ENCODE measurements around the gene KLHL5. TPM values are rescaled to one million over a fixed set of nuclear protein-coding genes. Genes with fewer than 3 reads are reported as not detected.

Gene KLHL5
- total RNA-seq, 2 donors from 2014 or later: 21.0 to 29.6 TPM

DNA sequence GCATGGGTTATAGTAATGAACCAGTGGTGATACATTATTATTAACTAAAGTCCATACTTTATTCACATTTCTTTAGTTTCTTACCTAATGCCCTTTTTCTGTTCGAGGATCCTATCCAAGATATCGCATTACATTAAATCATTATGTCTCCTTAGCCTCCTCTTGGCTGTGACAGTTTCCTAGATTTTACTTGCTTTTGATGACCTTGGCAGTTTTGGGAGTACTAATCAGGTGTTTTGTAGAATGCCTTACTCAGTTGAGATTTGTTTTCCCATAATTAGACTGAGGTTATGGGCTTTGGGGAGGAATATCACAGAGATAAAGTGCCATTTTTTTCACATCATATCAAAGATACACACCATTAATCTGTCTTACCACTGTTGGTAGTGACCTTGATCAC lies 5.0 kb downstream of the KLHL5 start:
- no peak overlapping the region for H3K27ac ChIP-seq
- TF ChIP-seq, protein P1, sequence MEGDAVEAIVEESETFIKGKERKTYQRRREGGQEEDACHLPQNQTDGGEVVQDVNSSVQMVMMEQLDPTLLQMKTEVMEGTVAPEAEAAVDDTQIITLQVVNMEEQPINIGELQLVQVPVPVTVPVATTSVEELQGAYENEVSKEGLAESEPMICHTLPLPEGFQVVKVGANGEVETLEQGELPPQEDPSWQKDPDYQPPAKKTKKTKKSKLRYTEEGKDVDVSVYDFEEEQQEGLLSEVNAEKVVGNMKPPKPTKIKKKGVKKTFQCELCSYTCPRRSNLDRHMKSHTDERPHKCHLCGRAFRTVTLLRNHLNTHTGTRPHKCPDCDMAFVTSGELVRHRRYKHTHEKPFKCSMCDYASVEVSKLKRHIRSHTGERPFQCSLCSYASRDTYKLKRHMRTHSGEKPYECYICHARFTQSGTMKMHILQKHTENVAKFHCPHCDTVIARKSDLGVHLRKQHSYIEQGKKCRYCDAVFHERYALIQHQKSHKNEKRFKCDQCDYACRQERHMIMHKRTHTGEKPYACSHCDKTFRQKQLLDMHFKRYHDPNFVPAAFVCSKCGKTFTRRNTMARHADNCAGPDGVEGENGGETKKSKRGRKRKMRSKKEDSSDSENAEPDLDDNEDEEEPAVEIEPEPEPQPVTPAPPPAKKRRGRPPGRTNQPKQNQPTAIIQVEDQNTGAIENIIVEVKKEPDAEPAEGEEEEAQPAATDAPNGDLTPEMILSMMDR (IDR thresholded peaks at IDR 0.05): no peak
- H3K4me1 ChIP-seq (ENCODE audit: control insufficient read depth in 1 of 2, low read depth in 2 of 2): no peaks in the 10 kb centered on the region
- ATAC-seq (ENCODE audit: insufficient number of reproducible peaks, low FRiP score, low read depth) (no peak), DNase-seq (ENCODE audit: low spot score) (no peak)
- H3K36me3 ChIP-seq: no peaks in the 10 kb centered on the region
- H3K4me3 ChIP-seq: no peak overlapping the region
- H3K27me3 ChIP-seq (replicated peaks; ENCODE audit: insufficient read depth): no peaks in the 10 kb centered on the region
- no peaks in the 10 kb centered on the region for H3K9me3 ChIP-seq

DNA sequence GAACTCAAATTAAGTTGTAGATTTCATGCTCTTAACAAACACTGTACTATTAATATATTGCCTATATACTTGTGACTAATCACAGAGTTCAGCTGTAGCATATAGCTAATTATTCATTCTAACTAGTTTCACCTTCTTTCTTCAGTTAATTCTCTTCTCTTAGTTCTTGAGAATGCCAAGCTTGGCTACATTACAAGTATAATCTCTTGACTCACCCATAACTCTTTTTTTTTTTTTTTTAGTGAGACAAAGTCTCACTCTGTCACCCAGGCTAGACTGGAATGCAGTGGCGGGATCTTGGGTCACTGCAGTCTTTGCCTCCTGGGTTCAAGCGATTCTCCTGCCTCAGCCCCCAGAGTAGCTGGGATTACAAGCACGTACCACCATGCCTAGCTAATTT lies 5.4 kb downstream of the KLHL5 start:
- TF ChIP-seq, protein P1 (IDR thresholded peaks at IDR 0.05): no peak
- H3K4me3 ChIP-seq: no peak overlapping the region
- H3K36me3 ChIP-seq: no peaks in the 10 kb centered on the region
- no peaks in the 10 kb centered on the region for H3K9me3 ChIP-seq
- H3K27me3 ChIP-seq (replicated peaks; ENCODE audit: insufficient read depth): no peaks in the 10 kb centered on the region
- ATAC-seq (ENCODE audit: insufficient number of reproducible peaks, low FRiP score, low read depth) (no peak), DNase-seq (ENCODE audit: low spot score) (no peak)
- no peak overlapping the region for H3K27ac ChIP-seq
- H3K4me1 ChIP-seq (ENCODE audit: control insufficient read depth in 1 of 2, low read depth in 2 of 2): no peaks in the 10 kb centered on the region

DNA sequence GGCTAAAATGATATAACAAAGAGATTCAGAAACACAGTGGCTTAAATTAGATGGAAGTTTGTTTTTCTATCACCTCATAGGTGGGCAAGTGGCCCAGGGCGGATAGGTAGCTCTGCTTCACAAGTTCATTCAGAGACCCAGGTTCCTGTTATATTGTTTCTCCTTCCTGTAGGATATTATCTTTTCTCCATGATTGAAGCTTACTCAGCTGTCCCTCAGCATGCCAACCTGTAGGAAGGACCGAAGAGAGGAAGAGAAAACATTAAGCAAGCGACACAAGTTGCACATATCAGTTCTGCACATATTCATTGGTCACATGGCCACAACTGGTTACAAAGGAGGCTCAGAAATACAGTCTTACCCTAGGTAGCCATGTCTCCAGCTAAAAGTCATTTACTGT lies 6.9 kb downstream of the KLHL5 start:
- no peaks in the 10 kb centered on the region for H3K27me3 ChIP-seq (replicated peaks; ENCODE audit: insufficient read depth)
- H3K36me3 ChIP-seq: no peaks in the 10 kb centered on the region
- ATAC-seq (ENCODE audit: insufficient number of reproducible peaks, low FRiP score, low read depth) (no peak), DNase-seq (ENCODE audit: low spot score) (no peak)
- H3K4me1 ChIP-seq (ENCODE audit: control insufficient read depth in 1 of 2, low read depth in 2 of 2): no peaks in the 10 kb centered on the region
- H3K4me3 ChIP-seq: no peak overlapping the region
- no peak overlapping the region for H3K27ac ChIP-seq
- TF ChIP-seq, protein P1 (IDR thresholded peaks at IDR 0.05): no peak
- H3K9me3 ChIP-seq: no peaks in the 10 kb centered on the region

GRCh38 chr4:39078829-39079228 lies 16.8 kb downstream of the KLHL5 start:
- no peak for ATAC-seq (ENCODE audit: insufficient number of reproducible peaks, low FRiP score, low read depth)
- no peaks in the 10 kb centered on the region for H3K4me1 ChIP-seq (ENCODE audit: control insufficient read depth in 1 of 2, low read depth in 2 of 2)

DNA sequence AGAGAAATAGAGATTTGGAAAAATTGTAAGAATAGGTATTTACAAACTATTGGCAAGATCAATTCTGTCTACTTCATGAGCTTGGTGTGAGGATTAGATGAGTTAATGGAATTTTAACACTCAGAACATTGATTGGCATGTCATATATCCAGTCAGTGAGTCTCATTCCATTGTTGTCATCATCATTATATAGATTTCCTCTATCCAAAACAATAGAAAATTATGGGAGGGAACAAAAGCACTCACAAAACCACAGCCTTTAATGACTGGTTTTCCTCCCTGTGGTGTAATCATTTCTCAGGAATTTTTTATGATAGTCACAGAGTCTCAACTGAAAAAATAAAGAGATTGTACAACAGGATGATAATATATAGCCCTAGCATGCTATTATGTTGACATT lies 21.1 kb downstream of the KLHL5 start:
- no peak overlapping the region for H3K27ac ChIP-seq
- TF ChIP-seq, protein P1 (IDR thresholded peaks at IDR 0.05): no peak
- H3K36me3 ChIP-seq: no peaks in the 10 kb centered on the region
- no peak overlapping the region for H3K4me3 ChIP-seq
- DNase-seq (ENCODE audit: low spot score) (no peak), ATAC-seq (ENCODE audit: insufficient number of reproducible peaks, low FRiP score, low read depth) (no peak)
- H3K27me3 ChIP-seq (replicated peaks; ENCODE audit: insufficient read depth): no peaks in the 10 kb centered on the region
- H3K9me3 ChIP-seq: no peaks in the 10 kb centered on the region
- no peaks in the 10 kb centered on the region for H3K4me1 ChIP-seq (ENCODE audit: control insufficient read depth in 1 of 2, low read depth in 2 of 2)

More at GRCh38 chr4:39078829-39079228, 16.8 kb downstream of the KLHL5 start:
- H3K27ac ChIP-seq: no peak overlapping the region
- H3K4me3 ChIP-seq: no peak overlapping the region
- no peaks in the 10 kb centered on the region for H3K27me3 ChIP-seq (replicated peaks; ENCODE audit: insufficient read depth)
- TF ChIP-seq, protein P1 (IDR thresholded peaks at IDR 0.05): no peak
- no peaks in the 10 kb centered on the region for H3K36me3 ChIP-seq
- no peaks in the 10 kb centered on the region for H3K9me3 ChIP-seq
- DNase-seq (ENCODE audit: low spot score): no peak
